ENCODE measurements around the gene XPR1. TPM values are rescaled to one million over a fixed set of nuclear protein-coding genes. Genes with fewer than 3 reads are reported as not detected.

XPR1 gene
- total RNA-seq, 6 experiments from 2014 or later: 25.0 to 44.7 (median 34.0) TPM

GRCh38 chr1:180927841-180928240 is 296.0 kb downstream of the XPR1 start:
- peaks cover 26% of the 10 kb centered on the region for H3K4me1 Mint-ChIP-seq (ENCODE audit: low read depth)
- no peak for TF ChIP-seq CTCF (IDR thresholded peaks at IDR 0.05)

GRCh38 chr1:180928331-180929230 is 296.8 kb downstream of the XPR1 start:
- DNase-seq: no peak
- H3K4me1 Mint-ChIP-seq (ENCODE audit: low read depth): peaks cover 23% of the 10 kb centered on the region
- H3K9me3 Mint-ChIP-seq: no peaks in the 10 kb centered on the region
- no peaks in the 10 kb centered on the region for H3K36me3 Mint-ChIP-seq (ENCODE audit: low read depth)
- H3K27ac Mint-ChIP-seq: no peak overlapping the region
- H3K27me3 Mint-ChIP-seq (ENCODE audit: insufficient read depth): peaks cover 2% of the 10 kb centered on the region; the same call in 1 of the 2 replicates
- H3K4me3 Mint-ChIP-seq: no peak overlapping the region
- TF ChIP-seq CTCF (IDR thresholded peaks at IDR 0.05): no peak

More at GRCh38 chr1:180927841-180928240, 296.0 kb downstream of the XPR1 start:
- Mint-ChIP-seq H3K4me3 (no peak overlapping the region), H3K27ac (no peak overlapping the region), H3K27me3 (ENCODE audit: insufficient read depth) (peaks cover 2% of the 10 kb centered on the region; the same call in 1 of the 2 replicates), H3K9me3 (no peaks in the 10 kb centered on the region), H3K36me3 (ENCODE audit: low read depth) (no peaks in the 10 kb centered on the region)
- DNase-seq: no peak

- Mint-ChIP-seq H3K9me3 (no peaks in the 10 kb centered on the region), H3K27me3 (ENCODE audit: insufficient read depth) (peaks cover 2% of the 10 kb centered on the region; the same call in 1 of the 2 replicates), H3K27ac (no peak overlapping the region), H3K4me1 (ENCODE audit: low read depth) (peaks cover 18% of the 10 kb centered on the region), H3K36me3 (ENCODE audit: low read depth) (no peaks in the 10 kb centered on the region), H3K4me3 (no peak overlapping the region)
- DNase-seq: no peak
- no peak for TF ChIP-seq CTCF (IDR thresholded peaks at IDR 0.05)
These were observed 297.6 kb downstream of the XPR1 start for GRCh38 chr1:180929389-180929788.

- no peaks in the 10 kb centered on the region for H3K9me3 Mint-ChIP-seq
- no peaks in the 10 kb centered on the region for H3K36me3 Mint-ChIP-seq (ENCODE audit: low read depth)
- H3K4me1 Mint-ChIP-seq (ENCODE audit: low read depth): peaks cover 18% of the 10 kb centered on the region
- no peak for DNase-seq
- no peak for TF ChIP-seq CTCF (IDR thresholded peaks at IDR 0.05)
- H3K27ac Mint-ChIP-seq: no peak overlapping the region
- no peak overlapping the region for H3K4me3 Mint-ChIP-seq
- H3K27me3 Mint-ChIP-seq (ENCODE audit: insufficient read depth): peaks cover 2% of the 10 kb centered on the region; the same call in 1 of the 2 replicates
These were observed 298.9 kb downstream of the XPR1 start for GRCh38 chr1:180930687-180931086.

GRCh38 chr1:180931529-180931928 is 299.7 kb downstream of the XPR1 start:
- Mint-ChIP-seq H3K27ac (no peak overlapping the region), H3K9me3 (no peaks in the 10 kb centered on the region), H3K36me3 (ENCODE audit: low read depth) (no peaks in the 10 kb centered on the region), H3K4me3 (no peak overlapping the region), H3K27me3 (ENCODE audit: insufficient read depth) (peaks cover 2% of the 10 kb centered on the region; the same call in 1 of the 2 replicates), H3K4me1 (ENCODE audit: low read depth) (peaks cover 12% of the 10 kb centered on the region)
- TF ChIP-seq CTCF (IDR thresholded peaks at IDR 0.05): no peak
- DNase-seq: no peak

Measured in HFFc6 (cell line).